ENCODE measurements around the gene RAB34. TPM values are rescaled to one million over a fixed set of nuclear protein-coding genes. Genes with fewer than 3 reads are reported as not detected.

The RAB34 gene
- total and polyA plus RNA-seq, 2 experiments from 2014 or later: 277 to 476 TPM

GRCh38 chr17:28735242-28735722, 17.6 kb upstream of the RAB34 start:
- TF ChIP-seq EZH2 (IDR thresholded peaks at IDR 0.05; ENCODE audit: insufficient read depth, poor library complexity, severe bottlenecking) (no peak), EZH2phosphoT487 (IDR thresholded peaks at IDR 0.05; ENCODE audit: insufficient read depth, low read depth) (no peak)
- H3K4me1 ChIP-seq (ENCODE audit: insufficient read depth): no peaks in the 10 kb centered on the region
- no peaks in the 10 kb centered on the region for H3K36me3 ChIP-seq (ENCODE audit: low read depth)
- no peaks in the 10 kb centered on the region for H3F3A ChIP-seq (ENCODE audit: insufficient read depth)
- no peak overlapping the region for H3K27ac ChIP-seq
- no peak overlapping the region for H3K9ac ChIP-seq
- H4K20me1 ChIP-seq (ENCODE audit: insufficient read depth): no peaks in the 10 kb centered on the region
- WGBS, 2 experiments (ENCODE audit: low coverage in 1 of 2, low lambda C conversion rate in 2 of 2, missing lambda C conversion rate in 2 of 2): 74% methylated on average over 5 of the region's 5 CpGs
- no peaks in the 10 kb centered on the region for H3K9me2 ChIP-seq (ENCODE audit: insufficient read depth)
- no peak for DNase-seq
- H2AFZ ChIP-seq: no peak overlapping the region
- H3K79me2 ChIP-seq (ENCODE audit: insufficient read depth): no peaks in the 10 kb centered on the region
- no peak overlapping the region for H3K4me3 ChIP-seq
- H3K9me3 ChIP-seq (ENCODE audit: low read depth): no peaks in the 10 kb centered on the region
- H3K27me3 ChIP-seq (replicated peaks; ENCODE audit: insufficient read depth): no peaks in the 10 kb centered on the region
- in situ Hi-C loops (cut with MboI): no loop called here
- H3K4me2 ChIP-seq (ENCODE audit: unreplicated experiment): no peak overlapping the region

GRCh38 chr17:28734712-28735241, 17.1 kb upstream of the RAB34 start:
- Histone ChIP-seq H3K36me3 (ENCODE audit: low read depth) (no peaks in the 10 kb centered on the region), H3K4me2 (ENCODE audit: unreplicated experiment) (no peak overlapping the region), H3K9ac (no peak overlapping the region), H3K9me3 (ENCODE audit: low read depth) (no peaks in the 10 kb centered on the region), H3K4me1 (ENCODE audit: insufficient read depth) (no peaks in the 10 kb centered on the region), H3K27me3 (replicated peaks; ENCODE audit: insufficient read depth) (no peaks in the 10 kb centered on the region), H3K79me2 (ENCODE audit: insufficient read depth) (no peaks in the 10 kb centered on the region), H3F3A (ENCODE audit: insufficient read depth) (no peaks in the 10 kb centered on the region), H3K4me3 (no peak overlapping the region), H3K9me2 (ENCODE audit: insufficient read depth) (no peaks in the 10 kb centered on the region), H3K27ac (no peak overlapping the region), H2AFZ (no peak overlapping the region), H4K20me1 (ENCODE audit: insufficient read depth) (no peaks in the 10 kb centered on the region)
- TF ChIP-seq EZH2 (IDR thresholded peaks at IDR 0.05; ENCODE audit: insufficient read depth, poor library complexity, severe bottlenecking) (no peak), EZH2phosphoT487 (IDR thresholded peaks at IDR 0.05; ENCODE audit: insufficient read depth, low read depth) (no peak)
- no peak for DNase-seq
- 80 to 85% methylated on average over 10 of the region's 10 CpGs for WGBS, 2 experiments (ENCODE audit: low coverage in 1 of 2, low lambda C conversion rate in 2 of 2, missing lambda C conversion rate in 2 of 2)
- in situ Hi-C loops (cut with MboI): no loop called here

- TF ChIP-seq EZH2phosphoT487 (IDR thresholded peaks at IDR 0.05; ENCODE audit: insufficient read depth, low read depth) (no peak), EZH2 (IDR thresholded peaks at IDR 0.05; ENCODE audit: insufficient read depth, poor library complexity, severe bottlenecking) (no peak)
- no peaks in the 10 kb centered on the region for H3K79me2 ChIP-seq (ENCODE audit: insufficient read depth)
- H3F3A ChIP-seq (ENCODE audit: insufficient read depth): peaks cover 6% of the 10 kb centered on the region; the same call in 1 of the 2 replicates
- H2AFZ ChIP-seq: no peak overlapping the region
- DNase-seq: no peak
- H4K20me1 ChIP-seq (ENCODE audit: insufficient read depth): no peaks in the 10 kb centered on the region
- in situ Hi-C loops (cut with MboI): no loop called here
- no peaks in the 10 kb centered on the region for H3K4me1 ChIP-seq (ENCODE audit: insufficient read depth)
- H3K9me2 ChIP-seq (ENCODE audit: insufficient read depth): no peaks in the 10 kb centered on the region
- no peak overlapping the region for H3K9ac ChIP-seq
- H3K4me2 ChIP-seq (ENCODE audit: unreplicated experiment): no peak overlapping the region
- H3K27me3 ChIP-seq (replicated peaks; ENCODE audit: insufficient read depth): no peaks in the 10 kb centered on the region
- no peaks in the 10 kb centered on the region for H3K36me3 ChIP-seq (ENCODE audit: low read depth)
- no peak overlapping the region for H3K4me3 ChIP-seq
- H3K27ac ChIP-seq: no peak overlapping the region
- no peaks in the 10 kb centered on the region for H3K9me3 ChIP-seq (ENCODE audit: low read depth)
- WGBS, 2 experiments (ENCODE audit: low coverage in 1 of 2, low lambda C conversion rate in 2 of 2, missing lambda C conversion rate in 2 of 2): 90 to 100% methylated on average over 1 of the region's 1 CpG
These were observed 15.7 kb upstream of the RAB34 start for GRCh38 chr17:28733346-28733745.

- no peak for DNase-seq
- TF ChIP-seq EZH2phosphoT487 (IDR thresholded peaks at IDR 0.05; ENCODE audit: insufficient read depth, low read depth): no peak
- no peak for TF ChIP-seq EZH2 (IDR thresholded peaks at IDR 0.05; ENCODE audit: insufficient read depth, poor library complexity, severe bottlenecking)
- in situ Hi-C loops (cut with MboI): no loop called here
- WGBS, 2 experiments (ENCODE audit: low coverage in 1 of 2, low lambda C conversion rate in 2 of 2, missing lambda C conversion rate in 2 of 2): 84 to 87% methylated on average over 11 of the region's 11 CpGs
- Histone ChIP-seq H3K9ac (no peak overlapping the region), H3K9me3 (ENCODE audit: low read depth) (no peaks in the 10 kb centered on the region), H3K4me1 (ENCODE audit: insufficient read depth) (0 out of 2 replicates have a peak, but pooled peaks cover 10% of the 10 kb centered on the region), H3F3A (ENCODE audit: insufficient read depth) (peaks cover 11% of the 10 kb centered on the region), H3K27me3 (replicated peaks; ENCODE audit: insufficient read depth) (no peaks in the 10 kb centered on the region), H3K4me2 (ENCODE audit: unreplicated experiment) (no peak overlapping the region), H3K4me3 (no peak overlapping the region), H3K27ac (no peak overlapping the region), H3K36me3 (ENCODE audit: low read depth) (no peaks in the 10 kb centered on the region), H2AFZ (no peak overlapping the region), H3K9me2 (ENCODE audit: insufficient read depth) (no peaks in the 10 kb centered on the region), H4K20me1 (ENCODE audit: insufficient read depth) (no peaks in the 10 kb centered on the region), H3K79me2 (ENCODE audit: insufficient read depth) (no peaks in the 10 kb centered on the region)
These were observed 12.3 kb upstream of the RAB34 start for GRCh38 chr17:28729950-28730330.
